ENCODE results near the gene KIAA1614.

The KIAA1614 gene

DNA sequence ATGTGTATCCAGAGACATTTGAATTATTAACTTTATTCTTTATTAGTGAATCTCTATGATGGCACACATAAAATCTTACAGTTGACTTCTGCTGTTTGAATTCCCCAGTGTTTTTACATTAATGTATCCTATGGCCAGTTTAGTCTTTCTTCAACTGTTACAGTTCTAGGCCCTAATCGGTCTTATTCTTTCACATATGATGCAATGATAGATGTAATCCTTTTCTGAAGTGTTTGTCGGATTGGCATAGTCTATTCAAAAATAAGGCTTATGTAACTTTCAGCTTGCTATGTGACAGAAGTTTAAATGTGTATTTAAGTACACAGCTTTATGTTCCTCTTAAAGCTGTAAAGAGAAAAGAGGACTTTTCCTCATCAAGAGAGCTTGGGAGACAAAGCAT, 26.4 kb upstream of the KIAA1614 start:
- Histone ChIP-seq H3K9ac (no peak overlapping the region), H4K20me1 (ENCODE audit: insufficient read depth) (no peaks in the 10 kb centered on the region)
- TF ChIP-seq, protein P1, sequence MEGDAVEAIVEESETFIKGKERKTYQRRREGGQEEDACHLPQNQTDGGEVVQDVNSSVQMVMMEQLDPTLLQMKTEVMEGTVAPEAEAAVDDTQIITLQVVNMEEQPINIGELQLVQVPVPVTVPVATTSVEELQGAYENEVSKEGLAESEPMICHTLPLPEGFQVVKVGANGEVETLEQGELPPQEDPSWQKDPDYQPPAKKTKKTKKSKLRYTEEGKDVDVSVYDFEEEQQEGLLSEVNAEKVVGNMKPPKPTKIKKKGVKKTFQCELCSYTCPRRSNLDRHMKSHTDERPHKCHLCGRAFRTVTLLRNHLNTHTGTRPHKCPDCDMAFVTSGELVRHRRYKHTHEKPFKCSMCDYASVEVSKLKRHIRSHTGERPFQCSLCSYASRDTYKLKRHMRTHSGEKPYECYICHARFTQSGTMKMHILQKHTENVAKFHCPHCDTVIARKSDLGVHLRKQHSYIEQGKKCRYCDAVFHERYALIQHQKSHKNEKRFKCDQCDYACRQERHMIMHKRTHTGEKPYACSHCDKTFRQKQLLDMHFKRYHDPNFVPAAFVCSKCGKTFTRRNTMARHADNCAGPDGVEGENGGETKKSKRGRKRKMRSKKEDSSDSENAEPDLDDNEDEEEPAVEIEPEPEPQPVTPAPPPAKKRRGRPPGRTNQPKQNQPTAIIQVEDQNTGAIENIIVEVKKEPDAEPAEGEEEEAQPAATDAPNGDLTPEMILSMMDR (conservative IDR thresholded peaks at IDR 0.05; ENCODE audit: low read depth, low read length): no peak

DNA sequence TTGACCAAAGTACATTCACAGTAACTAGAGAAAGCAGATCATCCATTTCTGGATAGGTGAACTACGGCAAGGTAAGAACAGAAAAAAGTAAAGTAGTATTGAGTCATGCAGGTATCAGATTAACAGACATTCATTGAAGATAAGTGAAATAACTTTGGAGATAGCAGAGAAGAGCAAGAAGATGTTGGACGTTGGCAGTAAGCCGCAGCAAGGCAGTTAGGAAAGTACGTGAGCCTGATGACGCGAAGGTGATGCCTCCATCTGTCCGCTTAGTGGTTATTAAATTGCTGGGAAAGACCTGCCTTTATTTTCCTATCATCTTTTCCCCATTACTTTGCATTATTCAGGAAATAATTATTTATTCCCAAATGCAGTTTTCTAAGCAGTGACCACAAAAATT, 24.9 kb upstream of the KIAA1614 start:
- Histone ChIP-seq H2AFZ (ENCODE audit: low read depth) (no peak overlapping the region), H3K4me3 (IDR thresholded peaks at IDR 0.05; ENCODE audit: insufficient read depth, low read depth, low read length) (no peak overlapping the region), H3K36me3 (ENCODE audit: insufficient read depth) (no peaks in the 10 kb centered on the region), H4K20me1 (ENCODE audit: insufficient read depth) (no peaks in the 10 kb centered on the region), H3K4me1 (ENCODE audit: low read depth, poor library complexity, severe bottlenecking) (no peaks in the 10 kb centered on the region), H3K9ac (no peak overlapping the region), H3K27me3 (ENCODE audit: insufficient read depth, low read depth) (no peaks in the 10 kb centered on the region), H3K27ac (no peak overlapping the region), H3K79me2 (ENCODE audit: insufficient read depth, low read depth) (no peaks in the 10 kb centered on the region), H3K4me2 (no peak overlapping the region)
- TF ChIP-seq, protein P1 (conservative IDR thresholded peaks at IDR 0.05; ENCODE audit: low read depth, low read length): no peak

More for the DNA sequence above, 26.4 kb upstream of the KIAA1614 start:
- Histone ChIP-seq H3K27me3 (ENCODE audit: insufficient read depth, low read depth) (no peaks in the 10 kb centered on the region), H3K79me2 (ENCODE audit: insufficient read depth, low read depth) (no peaks in the 10 kb centered on the region), H3K4me2 (no peak overlapping the region), H3K4me3 (IDR thresholded peaks at IDR 0.05; ENCODE audit: insufficient read depth, low read depth, low read length) (no peak overlapping the region), H3K4me1 (ENCODE audit: low read depth, poor library complexity, severe bottlenecking) (no peaks in the 10 kb centered on the region), H3K36me3 (ENCODE audit: insufficient read depth) (no peaks in the 10 kb centered on the region), H2AFZ (ENCODE audit: low read depth) (no peak overlapping the region), H3K27ac (no peak overlapping the region)

DNA sequence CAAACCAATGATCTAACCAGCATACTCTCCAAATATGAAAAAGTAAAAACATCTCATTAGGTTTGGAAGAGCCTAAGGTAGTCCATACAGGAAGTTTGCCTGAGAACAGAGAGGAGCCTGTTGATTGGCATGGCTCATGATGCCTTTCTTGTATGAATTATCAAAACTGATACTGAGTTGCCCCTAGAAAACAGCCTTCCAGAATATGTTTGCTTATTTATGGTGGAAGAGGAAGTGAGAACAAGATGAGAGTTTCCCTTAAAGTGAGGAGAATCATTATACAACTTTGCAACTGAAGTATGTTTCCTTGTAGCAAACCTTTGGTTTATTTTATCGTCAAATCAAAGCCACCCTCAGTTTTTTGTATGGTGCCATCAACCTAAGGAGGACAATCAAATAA, 23.8 kb upstream of the KIAA1614 start:
- Histone ChIP-seq H3K4me2 (no peak overlapping the region), H3K4me1 (ENCODE audit: low read depth, poor library complexity, severe bottlenecking) (no peaks in the 10 kb centered on the region)

DNA sequence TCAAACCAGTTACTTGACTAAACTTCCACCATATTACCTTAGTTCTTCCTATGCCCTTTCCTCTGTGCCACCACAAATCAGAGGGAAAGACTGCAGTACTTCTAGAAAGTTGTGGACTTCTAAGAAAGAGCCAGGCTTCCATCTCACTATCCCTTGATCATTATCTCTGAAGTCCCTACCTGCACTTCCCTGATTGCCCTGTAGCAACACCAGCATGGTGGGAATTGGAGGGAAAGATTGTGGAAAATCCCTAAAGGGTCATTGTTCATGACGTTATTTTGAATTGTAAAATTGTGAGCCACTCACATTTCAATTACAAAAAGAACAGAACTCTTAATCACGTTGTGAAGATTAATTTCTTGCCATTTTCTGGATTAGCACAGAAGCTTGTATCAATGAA, 23.4 kb upstream of the KIAA1614 start:
- TF ChIP-seq, protein P1 (conservative IDR thresholded peaks at IDR 0.05; ENCODE audit: low read depth, low read length): no peak
- H3K79me2 ChIP-seq (ENCODE audit: insufficient read depth, low read depth): no peaks in the 10 kb centered on the region

More for the DNA sequence above, 23.8 kb upstream of the KIAA1614 start:
- Histone ChIP-seq H3K27me3 (ENCODE audit: insufficient read depth, low read depth) (no peaks in the 10 kb centered on the region), H3K27ac (no peak overlapping the region), H3K9ac (no peak overlapping the region), H2AFZ (ENCODE audit: low read depth) (no peak overlapping the region), H3K36me3 (ENCODE audit: insufficient read depth) (no peaks in the 10 kb centered on the region), H3K79me2 (ENCODE audit: insufficient read depth, low read depth) (no peaks in the 10 kb centered on the region), H3K4me3 (IDR thresholded peaks at IDR 0.05; ENCODE audit: insufficient read depth, low read depth, low read length) (no peak overlapping the region), H4K20me1 (ENCODE audit: insufficient read depth) (no peaks in the 10 kb centered on the region)
- TF ChIP-seq, protein P1 (conservative IDR thresholded peaks at IDR 0.05; ENCODE audit: low read depth, low read length): no peak

More for the DNA sequence above, 23.4 kb upstream of the KIAA1614 start:
- H3K27ac ChIP-seq: no peak overlapping the region
- no peak overlapping the region for H3K4me2 ChIP-seq
- no peaks in the 10 kb centered on the region for H4K20me1 ChIP-seq (ENCODE audit: insufficient read depth)
- no peaks in the 10 kb centered on the region for H3K36me3 ChIP-seq (ENCODE audit: insufficient read depth)
- no peak overlapping the region for H3K9ac ChIP-seq
- H2AFZ ChIP-seq (ENCODE audit: low read depth): no peak overlapping the region
- no peaks in the 10 kb centered on the region for H3K27me3 ChIP-seq (ENCODE audit: insufficient read depth, low read depth)
- H3K4me1 ChIP-seq (ENCODE audit: low read depth, poor library complexity, severe bottlenecking): no peaks in the 10 kb centered on the region
- H3K4me3 ChIP-seq (IDR thresholded peaks at IDR 0.05; ENCODE audit: insufficient read depth, low read depth, low read length): no peak overlapping the region

All from KMS-11 (cell line).